Measurements from ENCODE around the gene RMND1. TPM values are rescaled to one million over a fixed set of nuclear protein-coding genes. Genes with fewer than 3 reads are reported as not detected.

Gene RMND1
- polyA plus RNA-seq, 2 of the 4 experiments (the other 2 are of a cell fraction) = 11.7 to 13.1 TPM

GRCh38 chr6:151408858-151409257, 43.1 kb downstream of the RMND1 start:
- no peak overlapping the region for H3K4me2 ChIP-seq
- no peak overlapping the region for H3K27ac ChIP-seq
- ChIA-PET CTCF (no interaction called here), POLR2A (no interaction called here)
- ATAC-seq = no peak; a peak in 2 of 6 replicates
- H3K4me1 ChIP-seq = no peaks in the 10 kb centered on the region
- FAIRE-seq = no peak
- no peaks in the 10 kb centered on the region for H3K9me3 ChIP-seq
- TF ChIP-seq ZNF302 (CRISPR knock-in tag; IDR thresholded peaks at IDR 0.05) (no peak), JUNB (IDR thresholded peaks at IDR 0.05) (no peak), HDAC2 (IDR thresholded peaks at IDR 0.05) (no peak), FOSB (CRISPR knock-in tag; IDR thresholded peaks at IDR 0.05) (no peak), TP53 (CRISPR knock-in tag; IDR thresholded peaks at IDR 0.05) (no peak), SREBF2 (IDR thresholded peaks at IDR 0.05) (no peak), MAZ (IDR thresholded peaks at IDR 0.05; ENCODE audit: borderline replicate concordance, low read depth, low read length) (no peak), KDM1A (IDR thresholded peaks at IDR 0.05; ENCODE audit: low read depth) (no peak), FOSL2 (IDR thresholded peaks at IDR 0.05) (no peak), FOSL2 (CRISPR knock-in tag; IDR thresholded peaks at IDR 0.05) (no peak), HEYL (CRISPR knock-in tag; IDR thresholded peaks at IDR 0.05) (no peak), ZSCAN20 (CRISPR knock-in tag; IDR thresholded peaks at IDR 0.05) (no peak)
- WGBS (ENCODE audit: missing lambda C conversion rate) = 86% methylated on average over 2 of the region's 2 CpGs
- H3K4me3 ChIP-seq = no peak overlapping the region
- DNase-seq (ENCODE audit: low read depth in 1 of 2, low spot score in 1 of 2) = no peak

GRCh38 chr6:151403919-151404308, 48.0 kb downstream of the RMND1 start:
- ATAC-seq = no peak
- ChIA-PET POLR2A (interaction anchor here (0.6 kb wide), 1 partner anchor 13 kb away, joined by 3 read pairs; no protein-coding TSS in a partner anchor), CTCF (no interaction called here)
- WGBS (ENCODE audit: missing lambda C conversion rate) = 82% methylated on average over 4 of the region's 4 CpGs
- DNase-seq (ENCODE audit: low read depth in 1 of 2, low spot score in 1 of 2) = no peak
- Histone ChIP-seq H3K4me1 (peaks cover 13% of the 10 kb centered on the region), H3K4me3 (no peak overlapping the region), H3K4me2 (no peak overlapping the region), H3K27ac (no peak overlapping the region), H3K9me3 (no peaks in the 10 kb centered on the region)
- no peak for FAIRE-seq
- TF ChIP-seq HDAC2 (IDR thresholded peaks at IDR 0.05) (no peak), TFCP2L1 (CRISPR knock-in tag; IDR thresholded peaks at IDR 0.05) (no peak), RAD21 (conservative IDR thresholded peaks at IDR 0.05 in 1 of 2, IDR thresholded peaks at IDR 0.05 in 1 of 2) (no peak), CBX2 (IDR thresholded peaks at IDR 0.05; ENCODE audit: borderline replicate concordance, low read depth) (no peak), PHF8 (IDR thresholded peaks at IDR 0.05; ENCODE audit: borderline replicate concordance, low read depth) (no peak), HEYL (CRISPR knock-in tag; IDR thresholded peaks at IDR 0.05) (no peak), HOXA7 (CRISPR knock-in tag; IDR thresholded peaks at IDR 0.05) (no peak), BHLHE40 (IDR thresholded peaks at IDR 0.05; ENCODE audit: low read depth, low read length) (no peak), ATOH8 (CRISPR knock-in tag; IDR thresholded peaks at IDR 0.05; ENCODE audit: low read depth) (no peak), MAZ (IDR thresholded peaks at IDR 0.05; ENCODE audit: borderline replicate concordance, low read depth, low read length) (no peak)
- TF ChIP-seq, protein P1, sequence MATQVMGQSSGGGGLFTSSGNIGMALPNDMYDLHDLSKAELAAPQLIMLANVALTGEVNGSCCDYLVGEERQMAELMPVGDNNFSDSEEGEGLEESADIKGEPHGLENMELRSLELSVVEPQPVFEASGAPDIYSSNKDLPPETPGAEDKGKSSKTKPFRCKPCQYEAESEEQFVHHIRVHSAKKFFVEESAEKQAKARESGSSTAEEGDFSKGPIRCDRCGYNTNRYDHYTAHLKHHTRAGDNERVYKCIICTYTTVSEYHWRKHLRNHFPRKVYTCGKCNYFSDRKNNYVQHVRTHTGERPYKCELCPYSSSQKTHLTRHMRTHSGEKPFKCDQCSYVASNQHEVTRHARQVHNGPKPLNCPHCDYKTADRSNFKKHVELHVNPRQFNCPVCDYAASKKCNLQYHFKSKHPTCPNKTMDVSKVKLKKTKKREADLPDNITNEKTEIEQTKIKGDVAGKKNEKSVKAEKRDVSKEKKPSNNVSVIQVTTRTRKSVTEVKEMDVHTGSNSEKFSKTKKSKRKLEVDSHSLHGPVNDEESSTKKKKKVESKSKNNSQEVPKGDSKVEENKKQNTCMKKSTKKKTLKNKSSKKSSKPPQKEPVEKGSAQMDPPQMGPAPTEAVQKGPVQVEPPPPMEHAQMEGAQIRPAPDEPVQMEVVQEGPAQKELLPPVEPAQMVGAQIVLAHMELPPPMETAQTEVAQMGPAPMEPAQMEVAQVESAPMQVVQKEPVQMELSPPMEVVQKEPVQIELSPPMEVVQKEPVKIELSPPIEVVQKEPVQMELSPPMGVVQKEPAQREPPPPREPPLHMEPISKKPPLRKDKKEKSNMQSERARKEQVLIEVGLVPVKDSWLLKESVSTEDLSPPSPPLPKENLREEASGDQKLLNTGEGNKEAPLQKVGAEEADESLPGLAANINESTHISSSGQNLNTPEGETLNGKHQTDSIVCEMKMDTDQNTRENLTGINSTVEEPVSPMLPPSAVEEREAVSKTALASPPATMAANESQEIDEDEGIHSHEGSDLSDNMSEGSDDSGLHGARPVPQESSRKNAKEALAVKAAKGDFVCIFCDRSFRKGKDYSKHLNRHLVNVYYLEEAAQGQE (IDR thresholded peaks at IDR 0.05) = no peak

DNA sequence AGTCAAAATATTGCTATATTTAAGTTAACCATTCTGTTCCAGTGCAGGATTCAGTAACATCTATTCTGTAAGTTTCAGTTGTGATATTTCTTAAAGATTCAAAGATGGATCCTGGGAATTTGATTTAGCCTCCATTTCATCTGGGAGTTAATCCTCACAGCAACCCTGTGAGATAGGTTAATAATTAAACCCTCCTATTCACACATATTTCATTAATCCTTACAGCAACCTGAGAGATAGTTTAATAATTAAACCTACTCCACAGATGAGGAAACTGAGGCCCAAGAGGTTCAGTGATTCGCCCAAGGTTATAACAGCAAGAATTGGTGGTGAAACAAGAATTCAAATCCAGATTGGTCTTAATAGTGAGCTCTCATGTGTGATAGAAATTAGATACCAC, 49.7 kb downstream of the RMND1 start:
- 87% methylated on average over 1 of the region's 1 CpG for WGBS (ENCODE audit: missing lambda C conversion rate)
- ChIA-PET CTCF (no interaction called here), POLR2A (no interaction called here)
- no peak for ATAC-seq
- DNase-seq (ENCODE audit: low read depth in 1 of 2, low spot score in 1 of 2) = no peak
- no peak for FAIRE-seq
- TF ChIP-seq, protein P2, sequence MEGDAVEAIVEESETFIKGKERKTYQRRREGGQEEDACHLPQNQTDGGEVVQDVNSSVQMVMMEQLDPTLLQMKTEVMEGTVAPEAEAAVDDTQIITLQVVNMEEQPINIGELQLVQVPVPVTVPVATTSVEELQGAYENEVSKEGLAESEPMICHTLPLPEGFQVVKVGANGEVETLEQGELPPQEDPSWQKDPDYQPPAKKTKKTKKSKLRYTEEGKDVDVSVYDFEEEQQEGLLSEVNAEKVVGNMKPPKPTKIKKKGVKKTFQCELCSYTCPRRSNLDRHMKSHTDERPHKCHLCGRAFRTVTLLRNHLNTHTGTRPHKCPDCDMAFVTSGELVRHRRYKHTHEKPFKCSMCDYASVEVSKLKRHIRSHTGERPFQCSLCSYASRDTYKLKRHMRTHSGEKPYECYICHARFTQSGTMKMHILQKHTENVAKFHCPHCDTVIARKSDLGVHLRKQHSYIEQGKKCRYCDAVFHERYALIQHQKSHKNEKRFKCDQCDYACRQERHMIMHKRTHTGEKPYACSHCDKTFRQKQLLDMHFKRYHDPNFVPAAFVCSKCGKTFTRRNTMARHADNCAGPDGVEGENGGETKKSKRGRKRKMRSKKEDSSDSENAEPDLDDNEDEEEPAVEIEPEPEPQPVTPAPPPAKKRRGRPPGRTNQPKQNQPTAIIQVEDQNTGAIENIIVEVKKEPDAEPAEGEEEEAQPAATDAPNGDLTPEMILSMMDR (IDR thresholded peaks at IDR 0.05) = no peak
- no peak for TF ChIP-seq HDAC2 (IDR thresholded peaks at IDR 0.05)
- no peak for TF ChIP-seq POLR2A (IDR thresholded peaks at IDR 0.05; ENCODE audit: low read length)
- TF ChIP-seq CHD2 (IDR thresholded peaks at IDR 0.05; ENCODE audit: low read length, partially characterized antibody) = no peak
- TF ChIP-seq RFX5 (IDR thresholded peaks at IDR 0.05) = no peak
- TF ChIP-seq NPAS2 (CRISPR knock-in tag; IDR thresholded peaks at IDR 0.05; ENCODE audit: borderline replicate concordance) = no peak
- Histone ChIP-seq H3K4me3 (no peak overlapping the region), H3K4me1 (peaks cover 13% of the 10 kb centered on the region), H3K9me3 (no peaks in the 10 kb centered on the region), H3K4me2 (peak overlapping the region; percentile 25; the same call in 1 of the 3 replicates), H3K27ac (no peak overlapping the region)
